ENCODE data around the gene SEPHS2.

- no peak for TF ChIP-seq CTCF (IDR thresholded peaks at IDR 0.05; ENCODE audit: insufficient read depth, low read length)
- no peak for TF ChIP-seq POLR2AphosphoS5 (IDR thresholded peaks at IDR 0.05; ENCODE audit: low read depth)
- TF ChIP-seq REST (IDR thresholded peaks at IDR 0.05; ENCODE audit: insufficient replicate concordance, low read depth): no peak
- no peak for TF ChIP-seq GABPA (IDR thresholded peaks at IDR 0.05; ENCODE audit: low read depth)
- no peak for TF ChIP-seq SPI1 (IDR thresholded peaks at IDR 0.05; ENCODE audit: borderline replicate concordance, low read depth)
These were observed 1.2 kb downstream of the SEPHS2 start for GRCh38 chr16:30444231-30445148.

All from HL-60 (cell line).